NCI-H1694 (cell line): ENCODE results near the gene DNAH11.
"Not testable (repeated sequence)": the region's sequence is repeated elsewhere in the genome, so short reads cannot be mapped to it uniquely, and the experiment has no call there.

ENCODE experiments used
- DNase-seq: peaks from one replicate; lab custom pipeline; 2025; lab: John Stamatoyannopoulos, UW

DNAH11 gene

DNA sequence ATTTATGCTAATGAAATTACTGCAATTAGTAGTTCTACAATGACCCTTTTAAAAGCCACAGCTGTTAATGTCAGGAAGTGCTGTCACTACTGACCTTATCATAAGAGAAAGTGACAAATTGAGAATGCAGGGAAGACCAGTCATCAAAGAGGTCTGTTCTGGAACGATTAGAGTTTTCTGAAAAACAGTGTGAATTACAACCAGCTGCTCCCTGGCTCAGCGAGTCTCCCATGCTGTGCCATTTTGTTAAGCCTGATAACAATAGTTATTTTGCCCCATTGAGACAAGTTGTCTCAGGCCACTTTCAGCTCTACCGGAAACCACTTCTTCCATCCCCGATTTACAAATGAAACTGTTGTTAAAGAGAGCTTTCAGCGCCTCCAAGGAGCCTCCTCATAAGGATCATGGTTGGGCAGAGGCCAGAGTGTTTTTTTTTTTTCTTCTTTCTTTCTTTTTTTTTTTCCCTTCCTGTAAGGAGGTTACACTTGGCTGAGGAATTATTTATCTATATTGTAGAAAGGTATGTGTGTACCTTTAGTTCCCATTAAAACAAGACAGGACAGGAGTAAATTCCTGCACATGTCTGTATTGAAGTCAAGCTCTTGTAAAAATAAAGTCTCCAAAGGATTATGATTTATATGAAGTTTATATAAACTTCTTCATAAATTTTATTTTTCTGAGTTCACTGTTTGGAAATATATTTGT lies 229.2 kb downstream of the DNAH11 start:
- DNase-seq, result no peak

DNA sequence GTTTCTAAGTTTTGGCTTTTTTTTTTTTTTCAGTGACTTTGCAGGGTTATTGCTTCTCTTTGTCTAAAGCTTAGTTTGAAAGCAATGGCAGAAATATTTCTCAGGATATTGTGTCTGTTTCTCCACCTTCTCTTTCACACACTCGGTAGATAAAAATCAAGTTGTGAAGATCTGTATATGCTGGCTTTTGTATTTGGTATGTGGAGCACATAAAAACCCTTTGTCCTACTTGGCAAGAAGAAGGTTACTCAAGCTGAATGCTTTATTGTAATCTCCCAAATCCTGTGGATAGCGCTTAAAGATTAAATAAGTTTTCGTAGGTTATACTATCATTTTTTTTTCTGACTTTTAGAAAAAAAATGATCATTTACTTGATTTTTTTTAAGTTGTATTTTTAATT lies 230.5 kb downstream of the DNAH11 start:
- no peak for DNase-seq

DNA sequence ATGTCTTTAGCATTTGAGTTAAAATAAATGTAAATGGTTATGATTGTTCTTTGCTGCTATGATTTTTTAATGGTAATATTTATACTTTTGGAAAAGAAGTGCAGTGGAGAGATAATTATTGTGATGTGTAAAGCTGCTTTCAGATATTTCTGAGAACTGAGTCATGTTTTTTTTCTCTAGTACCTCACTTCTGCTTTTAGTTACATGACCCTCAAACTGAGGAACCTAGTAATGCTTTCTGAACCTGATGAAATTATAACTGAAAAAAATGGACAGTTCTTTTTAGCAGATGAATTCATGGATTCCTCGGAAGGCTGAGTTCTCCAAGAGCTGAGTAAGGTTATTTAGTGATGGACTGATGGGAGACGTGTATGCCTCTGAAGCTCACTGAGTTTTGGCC lies 235.1 kb downstream of the DNAH11 start:
- DNase-seq, result no peak

DNA sequence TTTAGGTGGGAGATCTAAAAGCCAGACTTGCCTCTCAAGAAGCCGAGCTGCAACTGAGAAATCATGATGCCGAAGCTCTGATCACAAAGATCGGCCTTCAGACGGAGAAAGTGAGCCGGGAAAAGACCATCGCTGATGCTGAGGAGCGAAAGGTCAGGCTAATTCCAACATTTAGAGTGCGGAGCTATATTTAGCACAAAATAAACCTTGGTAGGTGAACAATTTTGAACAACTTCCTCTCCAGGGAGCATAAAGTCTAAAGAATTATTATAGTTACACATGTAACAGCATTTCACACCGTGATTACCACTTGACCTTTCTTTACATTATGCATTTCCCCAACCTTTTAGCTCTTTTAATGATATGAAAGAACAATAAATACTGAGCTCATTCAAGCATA lies 236.1 kb downstream of the DNAH11 start:
- no peak for DNase-seq

DNA sequence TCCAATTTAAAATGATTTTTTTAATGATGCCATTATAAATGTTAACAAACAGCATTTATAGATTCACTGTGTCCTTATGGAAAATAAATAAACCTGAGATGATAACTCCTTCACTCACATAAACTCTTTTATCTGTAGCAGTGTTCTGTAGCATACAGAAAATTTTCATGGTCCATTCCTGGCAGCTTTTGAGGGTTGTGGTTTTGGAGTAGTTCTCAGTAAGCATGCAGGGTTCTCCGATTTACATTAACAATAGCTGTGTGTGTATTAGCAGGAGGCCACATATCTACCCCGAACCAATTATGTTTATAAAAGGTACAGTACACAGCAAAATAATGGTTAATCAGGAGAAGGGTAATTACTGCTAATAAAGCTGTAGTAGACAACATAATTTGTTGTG lies 240.2 kb downstream of the DNAH11 start:
- DNase-seq, result no peak

DNA sequence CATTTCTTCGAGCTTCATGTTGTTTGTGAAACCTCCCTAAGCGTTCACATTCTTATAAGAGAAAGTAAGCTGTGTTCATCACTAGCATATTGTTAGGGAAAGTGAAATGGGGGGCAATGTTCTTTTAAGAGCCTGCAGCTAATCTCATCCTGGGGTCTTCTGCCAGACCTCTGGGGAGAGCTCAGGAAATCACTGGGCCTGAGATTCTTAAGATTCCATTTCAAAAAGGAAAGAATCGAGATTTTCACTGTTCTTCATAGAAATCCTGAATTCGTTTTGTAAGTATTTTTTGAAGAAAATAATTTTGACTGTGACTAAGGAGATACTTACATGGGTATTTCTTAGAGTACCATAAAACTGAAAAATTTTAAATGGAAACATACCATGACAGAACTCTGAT lies 242.2 kb downstream of the DNAH11 start:
- no peak for DNase-seq

DNA sequence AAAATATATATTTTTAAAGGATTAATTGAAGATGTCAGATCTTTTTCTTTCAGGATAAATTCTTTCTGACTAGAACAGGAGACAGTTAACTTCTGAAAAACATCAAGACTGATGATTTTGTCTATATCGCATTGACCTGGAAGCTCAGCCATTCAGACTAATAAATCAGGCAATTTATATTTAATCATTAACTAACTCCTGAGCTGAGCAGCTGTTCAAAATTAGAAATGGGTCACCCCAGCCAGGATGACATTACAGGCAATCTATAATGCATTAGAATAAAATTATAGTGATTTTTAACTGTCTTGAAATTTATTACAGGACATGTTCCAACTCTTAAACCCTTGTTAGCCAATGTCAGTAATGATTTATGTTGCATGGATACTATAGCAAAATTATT lies 263.0 kb downstream of the DNAH11 start:
- DNase-seq, result no peak

DNA sequence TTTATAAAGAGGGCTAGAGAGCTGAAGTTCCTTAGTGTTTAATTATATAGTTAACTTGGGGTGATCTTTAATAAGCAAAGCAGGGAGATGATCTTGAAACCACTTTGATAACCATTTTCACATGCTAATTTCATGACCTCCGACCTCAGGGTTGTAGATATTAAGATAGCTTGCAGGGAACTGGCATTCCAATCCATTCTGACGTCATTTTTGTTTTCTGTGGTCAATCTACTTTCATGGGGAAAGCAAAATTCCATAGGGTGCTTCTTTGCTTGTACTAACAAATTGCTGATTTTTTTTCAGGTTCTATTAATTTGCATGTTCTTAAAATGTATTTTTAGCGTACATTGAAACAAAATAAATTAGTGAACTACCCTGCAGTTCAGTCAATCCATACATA lies 263.5 kb downstream of the DNAH11 start:
- no peak for DNase-seq

DNA sequence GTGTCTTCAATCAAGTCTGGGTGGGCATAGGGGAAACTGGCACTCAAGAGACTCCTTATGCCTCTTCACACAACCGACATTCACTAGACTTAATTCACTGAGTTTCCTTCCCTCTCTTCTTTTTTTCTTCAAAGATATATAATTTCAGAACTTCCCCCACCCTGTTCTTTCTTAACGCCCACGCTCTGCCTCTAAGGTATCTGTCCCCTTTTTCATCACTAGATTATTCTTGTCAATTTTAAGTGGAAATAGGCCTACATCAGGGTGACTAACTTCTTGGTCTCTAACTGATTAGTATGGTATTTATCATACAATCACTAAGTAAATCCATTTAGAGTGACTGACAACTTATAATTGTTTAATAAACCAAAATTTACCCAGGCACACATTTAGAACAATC lies 276.2 kb downstream of the DNAH11 start:
- no peak for DNase-seq

DNA sequence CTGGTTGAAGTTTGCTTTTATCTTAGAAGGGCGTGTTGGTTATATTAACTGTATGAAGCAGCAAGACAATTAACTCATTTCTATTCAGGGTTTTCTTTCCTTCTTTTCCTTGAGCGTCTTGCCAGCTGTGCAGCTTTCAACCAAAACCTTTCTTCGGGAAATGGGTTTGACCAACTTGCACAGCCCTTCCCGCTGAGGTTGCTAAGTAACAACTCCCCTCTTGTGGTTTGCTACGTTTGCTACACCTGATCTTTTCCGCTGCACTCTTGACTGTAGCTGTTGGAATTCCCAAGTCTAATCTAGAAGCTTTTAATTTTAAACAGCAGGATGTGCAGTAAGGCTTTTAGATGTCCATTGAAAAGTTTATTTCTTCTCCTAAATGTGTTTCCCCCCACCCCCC lies 286.0 kb downstream of the DNAH11 start:
- no peak for DNase-seq

DNA sequence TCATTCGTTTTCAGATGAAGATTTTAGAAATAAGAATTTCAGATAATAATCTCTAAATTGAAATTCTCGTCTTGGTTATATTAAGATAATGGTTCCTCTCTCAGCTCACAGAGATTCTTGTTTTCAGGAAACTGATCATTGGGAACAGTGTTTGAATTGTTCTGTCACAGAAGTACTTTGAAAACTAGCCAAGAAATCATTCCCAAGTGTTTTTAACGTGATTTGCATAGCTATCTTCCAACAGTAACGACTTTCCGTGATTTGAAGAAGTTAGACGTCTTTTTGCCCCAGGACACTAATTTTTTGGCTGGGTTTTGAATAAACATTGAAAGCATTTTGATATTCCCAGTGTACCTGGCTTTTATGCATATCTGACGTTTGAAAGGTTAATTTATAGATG lies 286.9 kb downstream of the DNAH11 start:
- no peak for DNase-seq

DNA sequence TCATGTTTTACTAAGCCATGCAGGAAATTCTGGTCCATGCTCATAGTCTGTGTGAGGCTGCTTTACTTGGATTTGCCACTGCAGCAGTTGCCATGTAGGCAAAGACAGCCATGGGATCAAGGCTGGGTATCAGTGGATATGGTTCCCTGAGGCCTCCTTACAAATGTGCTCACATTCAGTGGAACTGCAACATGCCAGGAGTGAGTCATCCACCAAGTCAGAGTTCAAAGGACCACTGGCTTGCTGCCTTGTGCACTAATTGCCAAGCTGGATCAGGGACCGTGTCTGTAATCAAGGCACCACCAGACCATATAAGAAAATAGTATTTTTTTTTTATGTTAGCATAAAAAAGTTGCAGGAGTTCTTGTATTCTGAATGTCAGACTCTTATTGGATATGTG lies 301.9 kb downstream of the DNAH11 start:
- no peak for DNase-seq

DNA sequence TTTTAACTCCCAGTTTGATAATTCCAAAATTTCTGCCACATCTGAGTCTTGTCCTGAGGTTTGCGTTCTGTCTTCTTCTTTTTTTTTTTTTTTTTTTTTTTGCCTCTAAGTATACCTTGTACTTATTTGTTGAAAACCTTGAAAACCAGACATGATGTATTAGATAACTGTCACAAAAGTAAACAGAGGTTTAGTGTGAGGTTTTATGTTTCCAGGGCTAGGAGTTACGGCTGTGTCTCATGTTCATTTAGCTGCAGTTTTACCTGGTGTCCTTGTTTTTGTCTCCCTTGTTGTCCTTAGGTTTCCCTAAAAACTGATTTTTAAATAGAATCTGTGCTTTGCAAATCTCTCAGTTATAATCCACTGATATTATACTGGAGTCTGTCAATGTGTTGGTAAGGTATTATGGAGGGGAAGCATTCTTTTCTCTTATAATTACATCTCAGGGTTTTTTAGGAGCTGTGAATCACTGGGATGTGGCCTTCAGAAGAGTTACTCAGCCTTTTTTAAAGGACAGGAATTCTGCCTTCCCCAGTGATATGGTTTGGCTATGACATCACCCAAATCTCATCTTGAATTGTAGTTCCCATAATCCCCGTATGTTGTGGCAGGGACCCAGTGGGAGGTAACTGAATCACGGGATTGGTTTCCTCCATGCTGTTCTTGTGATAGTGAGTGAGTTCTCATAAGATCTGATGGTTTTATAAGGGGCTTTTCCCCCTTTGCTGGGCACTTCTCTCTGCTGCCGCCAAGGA lies 307.9 kb downstream of the DNAH11 start:
- no peak for DNase-seq

DNA sequence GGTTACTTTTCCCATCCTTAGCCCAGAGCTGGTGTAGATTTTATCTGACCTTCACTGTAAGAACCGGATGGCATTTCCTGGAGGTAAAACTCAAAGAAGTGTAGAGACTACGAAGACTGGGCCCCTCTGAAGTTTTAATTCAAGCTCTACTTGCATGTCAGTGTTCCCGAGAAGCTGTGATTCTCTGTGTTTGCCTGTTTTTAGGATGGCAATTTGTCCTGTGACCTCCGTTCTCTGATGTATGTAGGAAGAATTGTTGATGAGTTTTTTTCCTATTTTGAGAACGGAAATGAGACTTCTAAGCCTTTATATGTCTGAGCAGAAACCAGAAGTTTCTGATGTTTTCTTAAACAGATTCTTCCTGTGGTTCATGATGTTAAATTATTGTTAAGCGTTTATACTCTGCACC lies 308.7 kb downstream of the DNAH11 start:
- no peak for DNase-seq

DNA sequence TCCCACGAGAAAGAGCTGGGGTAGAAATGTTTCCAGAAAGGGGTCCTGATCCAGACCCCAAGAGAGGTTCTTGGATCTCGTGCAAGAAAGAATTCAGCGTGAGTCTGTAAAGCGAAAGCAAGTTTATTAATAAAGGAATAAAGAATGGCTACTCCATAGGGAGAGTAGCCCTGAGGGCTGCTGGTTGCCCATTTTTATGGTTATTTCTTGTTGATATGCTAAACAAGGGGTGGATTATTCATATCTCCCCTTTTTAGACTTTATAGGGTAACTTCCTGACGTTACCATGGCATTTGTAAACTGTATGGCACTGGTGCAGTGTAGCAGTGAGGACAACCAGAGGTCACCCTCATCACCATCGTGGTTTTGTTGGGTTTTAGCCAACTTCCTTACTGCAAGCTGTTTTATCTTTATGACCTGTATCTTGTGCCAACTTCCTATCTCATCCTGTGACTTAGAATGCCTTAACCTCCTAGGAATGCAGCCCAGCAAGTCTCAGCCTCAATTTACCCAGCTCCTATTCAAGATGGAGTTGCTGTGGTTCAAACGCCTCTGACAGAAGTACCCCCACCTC lies 322.9 kb downstream of the DNAH11 start:
- DNase-seq, result not testable (repeated sequence)

DNA sequence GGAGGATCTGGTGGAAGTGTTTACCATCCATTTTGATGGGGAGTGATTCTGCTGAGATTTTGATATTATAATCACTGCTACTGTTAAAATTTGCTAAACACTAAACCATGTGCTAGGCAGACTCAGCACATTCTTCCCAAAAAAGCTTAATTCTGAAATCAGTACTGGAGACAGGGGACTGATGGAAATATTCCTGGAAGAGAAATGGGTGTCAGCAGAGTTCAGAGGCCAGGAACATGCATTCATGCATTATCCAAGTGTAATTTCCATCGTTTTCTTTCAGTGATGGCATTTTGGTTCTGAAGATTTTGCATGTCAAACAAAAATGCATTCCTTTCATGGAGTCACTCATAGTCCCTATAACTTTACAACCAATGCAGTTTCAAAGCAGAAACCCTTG lies 323.9 kb downstream of the DNAH11 start:
- no peak for DNase-seq

DNA sequence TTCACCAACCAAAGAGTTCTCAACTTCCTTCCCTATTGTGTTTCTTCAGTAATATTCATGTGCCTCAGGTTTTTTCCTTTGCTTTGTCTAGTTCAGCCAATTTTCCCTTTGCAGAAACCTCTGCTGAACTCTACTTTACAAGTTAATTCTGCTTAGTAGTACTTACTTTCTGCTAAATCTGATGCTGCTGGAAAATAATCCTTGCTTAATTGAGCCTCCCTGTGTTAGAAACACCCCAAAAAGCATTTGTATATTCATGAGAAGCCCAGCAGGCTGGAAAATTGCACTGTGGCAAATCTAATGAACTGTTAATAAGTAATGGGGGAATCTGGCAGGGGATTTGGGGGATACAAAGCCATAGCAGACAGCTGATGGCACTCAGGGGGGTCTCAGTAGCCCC lies 324.4 kb downstream of the DNAH11 start:
- DNase-seq, result no peak

DNA sequence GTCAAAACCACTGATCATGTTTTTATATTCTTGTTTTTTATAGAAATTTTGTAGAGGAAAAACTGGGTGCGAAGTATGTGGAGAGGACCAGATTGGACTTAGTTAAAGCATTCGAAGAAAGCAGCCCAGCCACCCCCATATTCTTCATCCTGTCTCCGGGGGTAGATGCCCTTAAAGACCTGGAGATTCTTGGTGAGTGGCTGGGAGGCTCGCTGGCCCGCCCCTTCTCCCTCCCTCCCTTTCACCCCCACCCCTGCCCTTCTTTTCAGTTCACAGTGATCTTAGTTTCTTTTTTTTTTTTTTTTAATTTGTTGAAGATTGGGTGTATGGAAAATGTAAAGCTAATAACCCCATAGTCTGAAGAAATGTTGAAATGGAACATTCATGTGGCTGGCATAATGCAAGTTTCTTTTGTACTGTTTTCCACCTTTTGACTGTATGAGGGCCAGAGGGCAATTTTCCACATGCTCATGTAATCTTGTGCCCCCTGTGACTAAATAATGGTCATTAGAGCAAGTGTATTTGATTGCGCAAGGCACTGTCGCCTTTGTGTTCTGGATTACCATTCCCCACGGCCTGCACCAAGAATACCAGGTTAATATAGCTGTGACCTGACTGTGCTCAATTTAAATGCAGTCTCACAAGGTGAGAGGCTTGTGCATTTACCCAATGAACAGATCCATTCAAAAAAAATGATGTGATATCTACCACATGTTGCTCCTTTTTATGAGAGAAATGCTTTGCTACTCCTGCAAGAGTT lies 325.2 kb downstream of the DNAH11 start:
- DNase-seq, result no peak

DNA sequence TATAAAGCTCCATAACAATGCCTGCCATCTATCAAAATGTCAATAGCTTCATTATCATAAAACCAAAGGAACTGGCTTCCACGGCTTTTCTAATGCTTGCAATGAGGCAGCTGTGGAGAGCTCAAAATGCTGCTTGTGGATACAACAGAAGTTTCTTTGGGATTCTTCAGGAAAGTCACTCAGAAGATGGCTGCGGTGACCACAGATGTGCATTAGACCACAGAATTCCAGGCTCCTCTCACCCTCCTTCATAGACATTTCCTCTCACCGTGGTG lies 325.7 kb downstream of the DNAH11 start:
- no peak for DNase-seq

DNA sequence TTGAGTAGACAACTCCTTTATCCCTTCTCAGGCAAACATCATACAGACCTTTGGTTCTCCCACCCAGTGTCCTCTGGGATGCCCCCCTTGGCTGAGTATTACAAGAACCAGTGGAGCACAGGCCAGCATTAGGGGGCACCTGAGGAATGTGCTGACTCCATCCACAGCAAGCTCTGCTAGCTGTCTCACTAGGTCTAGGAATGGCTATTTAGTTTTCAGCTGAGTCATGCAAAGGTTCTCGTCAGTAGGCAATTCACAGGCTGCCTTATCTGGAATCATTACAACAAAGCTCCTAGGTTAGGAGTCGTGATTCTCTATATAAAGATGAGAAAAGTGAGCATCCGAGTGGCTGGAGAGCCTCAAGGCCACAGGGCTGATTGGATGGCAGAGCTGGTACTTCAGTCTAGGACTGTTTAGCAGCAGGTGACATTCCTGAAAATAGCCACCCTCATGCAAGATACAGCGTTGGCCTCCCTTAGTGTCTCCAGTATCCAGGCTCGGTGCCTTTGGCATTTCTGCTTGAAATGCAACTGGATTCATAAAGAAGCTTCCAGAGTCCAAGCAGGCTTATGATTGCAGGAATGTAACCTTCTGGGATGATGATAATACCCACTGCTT lies 327.1 kb downstream of the DNAH11 start:
- DNase-seq, result no peak

DNA sequence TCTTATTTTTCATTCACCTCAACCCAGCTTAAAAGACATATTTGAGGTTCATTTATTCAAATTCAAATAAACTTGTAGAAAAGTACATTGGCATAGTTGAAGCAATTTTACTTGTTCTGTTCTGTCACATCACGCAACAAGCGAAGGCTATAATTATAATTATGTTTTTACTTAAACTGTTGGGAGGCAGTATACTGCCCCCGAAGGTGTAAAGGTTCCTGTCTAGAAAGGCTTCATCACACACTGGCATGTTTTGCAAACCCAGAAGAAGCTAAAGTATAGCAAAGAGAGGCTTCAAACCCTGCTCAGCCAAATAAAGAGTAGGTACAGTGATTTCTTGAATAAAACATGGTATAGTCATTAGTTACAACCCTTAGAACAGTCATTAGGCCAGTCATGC lies 340.2 kb downstream of the DNAH11 start:
- DNase-seq, result no peak

DNA sequence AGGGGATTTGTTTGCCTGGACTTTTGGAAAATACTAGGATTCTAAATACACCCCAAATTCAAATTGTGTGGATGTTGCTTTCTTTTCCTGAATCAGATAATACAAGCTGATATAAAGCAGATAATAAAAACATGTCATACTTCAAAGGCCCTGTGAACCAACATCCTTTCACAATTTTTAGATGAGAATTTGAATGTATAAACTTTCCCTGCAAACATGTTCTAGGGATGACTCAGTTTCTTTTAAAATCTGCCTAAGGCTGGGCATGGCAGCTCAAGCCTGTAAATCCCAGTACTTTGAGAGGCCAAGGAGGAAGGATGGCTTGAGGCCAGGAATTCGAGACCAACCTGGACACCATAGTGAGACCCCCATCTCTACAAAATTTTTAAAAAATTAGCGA lies 340.7 kb downstream of the DNAH11 start:
- DNase-seq, result not testable (repeated sequence)

DNA sequence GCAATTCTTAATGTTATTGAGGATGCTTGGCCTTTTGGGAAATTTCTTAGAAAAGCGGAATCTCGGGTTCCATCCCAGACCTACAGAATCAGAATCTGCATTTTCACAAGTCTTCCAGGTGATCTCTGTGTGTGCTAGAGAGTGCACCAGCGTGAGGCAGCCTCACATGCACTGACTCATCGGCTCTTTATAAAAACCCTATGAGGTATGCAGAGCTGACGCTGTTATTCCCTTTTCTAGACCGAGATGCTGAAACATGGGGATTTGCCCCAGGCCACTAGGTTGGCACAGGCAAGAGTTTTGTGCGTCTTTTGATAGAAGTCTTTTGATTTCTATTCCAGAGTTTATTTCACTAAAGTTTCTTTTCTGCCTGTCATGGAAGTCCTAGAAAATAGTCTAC lies 341.7 kb downstream of the DNAH11 start:
- DNase-seq, result no peak
